Skeletal muscle tissue (tissue), 4 donors: ENCODE results near the gene TMC3. TPM values are rescaled to one million over a fixed set of nuclear protein-coding genes. Genes with fewer than 3 reads are reported as not detected.
"Not testable (repeated sequence)": the region's sequence is repeated elsewhere in the genome, so short reads cannot be mapped to it uniquely, and the experiment has no call there.

Experiments used
- H3K27ac ChIP-seq: one replicate; pipeline ENCODE4 v1.7.0; 2013; ENCODE audit warnings: mild to moderate bottlenecking, low read depth, low read length, inconsistent platforms
- H3K27me3 ChIP-seq, 3 donors: one replicate each; pipeline ENCODE4 v1.7.0; 2013; ENCODE audit warnings: low read length in 3 of 3; ENCODE audit not compliant: control insufficient read depth in 3 of 3, insufficient read depth in 3 of 3
- H3K36me3 ChIP-seq, 3 donors: one replicate each; pipeline ENCODE4 v1.7.0; 2013; ENCODE audit warnings: low read length in 3 of 3; ENCODE audit not compliant: control insufficient read depth in 3 of 3, insufficient read depth in 3 of 3
- H3K4me1 ChIP-seq, 3 donors: one replicate each; pipeline ENCODE4 v1.7.0; 2013; ENCODE audit warnings: low read length in 3 of 3, mild to moderate bottlenecking in 3 of 3; ENCODE audit not compliant: control insufficient read depth in 3 of 3, insufficient read depth in 3 of 3
- H3K4me3 ChIP-seq, 3 donors: one replicate each; pipeline ENCODE4 v1.7.0; 2013; ENCODE audit warnings: low read length in 3 of 3
- H3K9ac ChIP-seq, 3 donors: one replicate each; pipeline ENCODE4 v1.7.0; 2013; ENCODE audit warnings: low read length in 3 of 3, mild to moderate bottlenecking in 3 of 3, moderate library complexity in 2 of 3, low read depth in 1 of 3
- H3K9me3 ChIP-seq, 3 donors: one replicate each; pipeline ENCODE4 v1.7.0; 2013; ENCODE audit warnings: low read length in 3 of 3; ENCODE audit not compliant: control insufficient read depth in 3 of 3
- total RNA-seq: library from RNA; depleted of rRNA; stranded (reverse); fragments of >200 nt; gene quantifications from one replicate; pipeline ENCODE4 v1.2.3, GENCODE V29; 2014
- donor health status: Osteomylitis.

The TMC3 gene
- not detected for total RNA-seq

DNA sequence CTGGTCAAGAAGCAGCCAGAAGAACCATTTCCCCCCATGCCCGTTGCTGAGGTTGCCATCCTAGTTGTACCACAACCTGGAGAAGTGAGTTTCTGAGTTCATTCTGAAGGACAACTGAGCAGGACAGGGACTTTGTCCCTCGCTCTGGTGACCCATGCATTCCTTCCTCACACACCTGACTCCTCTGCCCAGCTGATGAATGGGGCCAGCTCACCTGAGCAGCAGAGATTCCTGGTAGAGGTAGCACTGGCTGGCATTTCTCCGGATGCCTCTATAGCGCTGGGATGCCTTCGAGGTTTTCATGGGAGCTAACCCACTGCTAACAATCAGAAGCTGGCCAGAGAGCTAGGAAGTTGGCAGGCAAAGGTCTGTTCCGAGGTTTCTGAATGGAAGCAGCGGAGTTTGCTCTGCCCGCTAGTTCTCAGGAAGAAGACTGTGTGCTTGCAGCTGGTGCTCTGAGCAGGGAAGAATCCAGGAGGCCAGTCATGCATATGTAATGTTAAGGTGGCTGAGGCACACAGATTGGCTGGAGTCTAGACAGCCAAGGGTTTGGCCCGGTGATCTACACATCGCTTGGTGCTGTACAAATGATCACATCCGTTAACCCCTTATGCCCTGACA, at the start of gene TMC3:
TSS of gene TMC3 (minus strand) at position 439 of the 621 bp plus-strand sequence. CDS start at position 303, 136 bp downstream.
- Histone ChIP-seq H3K4me3 (no peak within 1 kb of the TSS), H3K9ac (no peak within 1 kb of the TSS), H3K4me1 (no peaks in the 10 kb centered on the region)

DNA sequence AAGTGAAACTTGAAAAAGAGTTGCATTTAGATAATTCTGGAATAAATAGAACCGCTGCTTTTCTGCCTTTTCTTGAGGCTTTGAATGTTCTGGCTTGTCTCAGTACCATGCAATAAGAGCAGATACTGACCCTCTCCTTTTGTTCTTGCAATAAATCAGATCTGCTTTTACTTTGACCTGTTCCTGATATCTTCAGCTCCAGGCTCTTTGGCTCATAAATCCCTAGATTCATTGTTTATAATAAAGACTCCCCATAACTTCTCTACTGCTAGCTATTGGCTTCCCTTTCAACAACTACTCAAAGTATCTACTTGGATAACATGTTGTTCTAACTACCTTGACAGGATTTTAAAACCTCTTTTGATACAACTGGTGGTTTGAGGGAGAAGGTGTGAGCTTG, 47.4 kb upstream of the TMC3 start:
- Histone ChIP-seq H3K27me3 (no peaks in the 10 kb centered on the region), H3K9ac (no peak overlapping the region)

More for the DNA sequence above, at the start of gene TMC3:
- H3K36me3 ChIP-seq = no peaks in the 10 kb centered on the region
- no peaks in the 10 kb centered on the region for H3K9me3 ChIP-seq
- H3K27me3 ChIP-seq = peaks cover 0 to 4% (median 3%) of the 10 kb centered on the region in 3 donors
- H3K27ac ChIP-seq = no peak within 1 kb of the TSS

DNA sequence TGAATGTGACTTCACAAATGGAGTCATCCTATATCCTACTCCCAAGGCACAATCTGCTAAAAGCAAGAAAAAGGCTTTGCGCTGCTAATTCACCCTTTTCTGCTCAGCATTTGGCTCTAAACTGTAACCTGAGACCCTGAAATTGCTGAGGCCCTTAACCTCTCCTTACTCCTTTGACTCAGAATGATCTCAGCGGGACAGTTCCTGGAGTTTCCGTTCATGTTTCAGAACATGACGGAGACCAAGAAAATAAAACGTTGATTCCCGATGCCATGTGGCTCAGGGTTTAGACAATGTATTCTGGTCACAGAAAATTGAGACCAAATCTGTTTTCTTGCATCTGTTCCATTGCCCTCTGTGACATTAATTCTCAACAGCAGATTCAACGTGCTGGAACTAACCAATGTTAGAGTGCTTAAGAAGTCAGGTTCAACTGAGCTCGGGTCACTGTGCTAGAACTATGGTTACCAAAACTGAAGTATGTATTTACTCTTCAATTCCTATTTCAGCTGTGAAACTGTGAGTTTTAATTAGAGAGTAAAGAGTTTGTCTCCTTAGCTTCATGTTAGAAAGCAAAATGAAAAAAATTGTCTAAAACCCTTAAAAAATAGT, 45.4 kb upstream of the TMC3 start:
- peaks cover 0 to 2% (median 0%) of the 10 kb centered on the region in 3 donors for H3K27me3 ChIP-seq
- no peak overlapping the region for H3K27ac ChIP-seq
- no peaks in the 10 kb centered on the region for H3K36me3 ChIP-seq
- no peaks in the 10 kb centered on the region for H3K9me3 ChIP-seq
- no peak overlapping the region for H3K4me3 ChIP-seq
- peaks cover 0 to 3% (median 0%) of the 10 kb centered on the region in 3 donors for H3K4me1 ChIP-seq
- no peak overlapping the region for H3K9ac ChIP-seq

More for the DNA sequence above, 47.4 kb upstream of the TMC3 start:
- Histone ChIP-seq H3K36me3 (no peaks in the 10 kb centered on the region), H3K9me3 (no peaks in the 10 kb centered on the region), H3K4me1 (peaks cover 0 to 3% (median 0%) of the 10 kb centered on the region in 3 donors), H3K27ac (no peak overlapping the region), H3K4me3 (no peak overlapping the region)

DNA sequence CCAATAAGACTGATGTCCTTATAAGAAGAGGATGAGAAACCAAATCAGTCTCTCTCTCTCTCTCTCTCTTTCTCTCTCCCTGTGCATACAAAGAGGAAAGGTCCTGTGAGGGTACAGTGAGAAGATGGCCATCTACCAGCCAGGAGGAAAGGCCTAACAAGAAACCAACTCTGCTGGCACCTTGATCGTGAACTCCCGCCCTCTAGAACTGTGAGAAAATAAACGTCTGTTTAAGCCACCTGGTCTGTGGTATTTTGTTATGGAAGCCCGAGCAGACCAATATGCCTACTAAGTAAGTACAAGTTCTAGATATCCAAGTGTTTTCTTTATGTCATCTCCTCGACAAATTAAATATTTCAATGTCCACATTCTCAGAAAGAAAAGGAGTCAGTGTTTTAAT, 44.9 kb upstream of the TMC3 start:
- Histone ChIP-seq H3K4me1 (peaks cover 0 to 3% (median 0%) of the 10 kb centered on the region in 3 donors), H3K9ac (no peak overlapping the region), H3K27ac (no peak overlapping the region), H3K4me3 (no peak overlapping the region), H3K27me3 (peaks cover 0 to 2% (median 0%) of the 10 kb centered on the region in 3 donors), H3K9me3 (no peaks in the 10 kb centered on the region), H3K36me3 (no peaks in the 10 kb centered on the region)

DNA sequence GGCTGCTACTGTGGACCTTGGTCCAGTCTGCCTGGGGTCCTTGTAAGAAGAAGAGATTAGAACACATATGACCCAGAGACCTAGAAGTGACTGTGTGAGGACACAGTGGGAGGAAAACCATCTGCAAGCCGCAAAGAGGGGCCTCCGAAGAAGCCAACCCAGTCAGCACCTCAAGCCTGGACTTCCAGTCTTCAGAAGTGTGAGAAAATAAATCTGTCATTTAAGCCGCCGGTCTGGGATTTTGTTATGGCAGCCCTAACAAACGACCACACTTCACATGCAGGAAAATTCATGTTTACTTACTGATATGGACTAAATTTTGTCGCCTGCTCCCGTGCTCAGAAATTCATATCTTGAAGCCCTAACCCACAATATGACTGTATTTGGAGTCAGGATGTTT, 44.4 kb upstream of the TMC3 start:
- no peak overlapping the region for H3K27ac ChIP-seq
- no peak overlapping the region for H3K9ac ChIP-seq
- H3K27me3 ChIP-seq = peaks cover 0 to 2% (median 0%) of the 10 kb centered on the region in 3 donors
- H3K36me3 ChIP-seq = no peaks in the 10 kb centered on the region
- no peak overlapping the region for H3K4me3 ChIP-seq
- peaks cover 0 to 3% (median 0%) of the 10 kb centered on the region in 3 donors for H3K4me1 ChIP-seq
- H3K9me3 ChIP-seq = no peaks in the 10 kb centered on the region

DNA sequence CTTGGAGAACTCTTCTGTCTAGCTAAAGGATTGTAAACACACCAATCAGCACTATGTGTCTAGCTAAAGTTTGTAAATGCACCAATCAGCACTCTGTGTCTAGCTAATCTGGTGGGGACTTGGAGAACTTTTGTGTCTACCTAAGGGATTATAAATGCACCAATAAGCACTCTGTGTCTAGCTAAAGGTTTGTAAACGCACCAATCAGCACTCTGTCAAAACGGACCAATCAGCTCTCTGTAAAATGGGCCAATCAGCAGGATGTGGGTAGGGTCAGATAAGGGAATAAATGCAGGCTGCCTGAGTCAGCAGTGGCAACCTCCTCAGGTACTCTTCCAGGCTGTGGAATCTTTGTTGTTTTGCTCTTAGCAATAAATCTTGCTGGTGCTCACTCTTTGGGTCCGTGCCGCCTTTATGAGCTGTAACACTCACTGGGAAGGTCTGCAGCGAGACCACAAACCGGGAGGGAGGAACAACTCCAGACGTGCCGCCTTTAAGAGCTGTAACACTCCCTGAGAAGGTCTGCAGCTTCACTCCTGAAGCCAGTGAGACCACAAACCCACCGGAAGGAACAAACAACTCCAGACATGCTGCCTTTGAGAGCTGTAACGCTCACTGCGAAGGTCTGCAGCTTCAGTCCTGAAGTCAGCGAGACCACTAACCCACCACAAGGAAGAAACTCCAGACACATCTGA, 40.4 kb upstream of the TMC3 start:
- H3K9ac ChIP-seq, H3K4me1 ChIP-seq, H3K27ac ChIP-seq, H3K36me3 ChIP-seq, H3K27me3 ChIP-seq, H3K9me3 ChIP-seq, H3K4me3 ChIP-seq: not testable (repeated sequence)

DNA sequence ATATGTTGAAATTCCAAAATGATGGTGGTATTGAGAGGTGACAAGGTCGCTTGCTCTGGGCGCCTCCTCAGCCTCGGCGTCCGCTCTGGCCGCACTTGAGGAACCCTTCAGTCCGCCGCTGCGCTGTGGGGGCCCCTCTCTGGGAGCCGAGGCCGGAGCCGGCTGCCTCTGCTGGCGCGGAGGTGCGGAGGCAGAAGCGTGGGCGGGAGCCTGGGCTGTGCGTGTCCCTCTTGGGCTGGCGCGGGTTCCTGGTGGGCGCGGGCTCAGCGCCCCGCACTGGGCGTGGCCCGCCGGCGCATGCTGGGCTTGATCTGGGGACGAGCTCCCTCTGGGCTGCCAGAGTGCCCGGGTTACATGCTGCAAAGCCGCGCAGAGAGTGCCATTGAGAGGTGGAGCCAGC, 39.8 kb upstream of the TMC3 start:
- peaks cover 0 to under 1% (median 0%) of the 10 kb centered on the region in 3 donors for H3K4me1 ChIP-seq
- H3K9ac ChIP-seq = no peak overlapping the region
- H3K4me3 ChIP-seq = no peak overlapping the region
- peaks cover 0 to 4% (median 0%) of the 10 kb centered on the region in 3 donors for H3K27me3 ChIP-seq
- no peaks in the 10 kb centered on the region for H3K9me3 ChIP-seq
- no peak overlapping the region for H3K27ac ChIP-seq
- H3K36me3 ChIP-seq = no peaks in the 10 kb centered on the region

DNA sequence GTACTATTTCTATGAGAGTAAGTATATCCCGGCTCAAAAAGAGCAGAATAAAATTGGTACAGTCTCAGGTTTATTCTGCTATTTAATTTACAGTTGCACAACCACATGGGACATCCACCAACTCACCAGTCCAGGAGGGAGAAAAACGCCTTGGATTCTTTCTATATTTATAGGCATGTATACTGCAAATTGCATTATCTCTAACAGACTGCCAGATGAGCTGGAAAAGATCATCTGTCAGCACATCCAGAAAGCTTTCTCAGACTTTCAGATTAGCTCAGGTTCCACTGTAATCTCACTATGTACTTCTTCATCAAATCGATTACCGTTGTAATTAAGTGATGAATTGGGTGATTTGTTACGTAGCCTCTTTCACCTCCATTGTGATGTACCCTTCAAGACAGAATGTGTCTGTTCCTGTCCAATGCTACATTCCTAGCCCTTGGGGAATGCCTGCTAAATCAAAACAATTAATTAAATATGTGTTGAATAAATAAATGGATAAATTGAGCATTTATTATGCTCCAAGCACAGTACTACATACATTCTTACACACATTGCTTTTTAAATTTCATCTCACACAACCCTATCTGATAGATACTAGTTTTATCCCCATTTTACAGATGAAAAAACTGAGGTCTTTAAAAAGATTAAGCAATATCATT, 38.1 kb upstream of the TMC3 start:
- Histone ChIP-seq H3K9ac (no peak overlapping the region), H3K27me3 (peaks cover 0 to 14% (median 0%) of the 10 kb centered on the region in 3 donors), H3K36me3 (no peaks in the 10 kb centered on the region), H3K4me3 (no peak overlapping the region), H3K4me1 (no peaks in the 10 kb centered on the region), H3K9me3 (no peaks in the 10 kb centered on the region), H3K27ac (no peak overlapping the region)

DNA sequence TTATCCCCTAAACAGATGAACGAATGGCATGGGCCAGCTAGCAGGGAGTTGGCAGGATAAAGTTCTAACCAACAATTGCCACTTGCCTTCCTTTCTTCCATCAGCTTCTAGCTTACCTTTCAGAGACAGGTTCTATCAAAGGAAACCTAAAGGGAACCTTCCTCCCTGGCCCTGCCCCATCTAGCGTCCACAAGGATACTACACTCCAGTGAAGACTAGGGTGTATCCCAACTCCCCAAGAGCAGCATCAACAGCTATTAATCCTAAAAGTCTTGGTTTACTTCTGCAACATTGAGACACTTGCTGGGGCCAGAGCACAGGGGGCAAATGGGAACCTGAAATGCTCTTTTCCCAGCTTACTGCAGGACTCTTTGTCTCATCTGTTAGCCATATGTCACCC, 37.0 kb upstream of the TMC3 start:
- Histone ChIP-seq H3K27me3 (peaks cover 0 to 15% (median 0%) of the 10 kb centered on the region in 3 donors), H3K36me3 (no peaks in the 10 kb centered on the region), H3K4me1 (no peaks in the 10 kb centered on the region), H3K4me3 (no peak overlapping the region), H3K9me3 (no peaks in the 10 kb centered on the region), H3K27ac (no peak overlapping the region), H3K9ac (no peak overlapping the region)
